Measurements from ENCODE around the gene CAPN12.

CAPN12 gene

GRCh38 chr19:38719761-38720558 is 24.3 kb downstream of the CAPN12 start:
- no peak overlapping the region for H3K27ac ChIP-seq
- no peaks in the 10 kb centered on the region for H3K9me3 ChIP-seq (ENCODE audit: control insufficient read depth, low read length)
- no peaks in the 10 kb centered on the region for H3K27me3 ChIP-seq (ENCODE audit: control insufficient read depth, insufficient read depth, low read length)
- no peaks in the 10 kb centered on the region for H3K36me3 ChIP-seq (ENCODE audit: control insufficient read depth, insufficient read depth, low read length)
- H3K9ac ChIP-seq, result no peak overlapping the region
- no peak overlapping the region for H2AFZ ChIP-seq
- no peak overlapping the region for H3K4me2 ChIP-seq (ENCODE audit: low read length)
- peaks cover 16% of the 10 kb centered on the region for H3K79me2 ChIP-seq
- H3K4me3 ChIP-seq (ENCODE audit: low read depth, low read length), result no peak overlapping the region
- no peaks in the 10 kb centered on the region for H3K4me1 ChIP-seq
- TF ChIP-seq CTCF (IDR thresholded peaks at IDR 0.05), result no peak

GRCh38 chr19:38718747-38719543 is 25.3 kb downstream of the CAPN12 start:
- no peak overlapping the region for H3K4me2 ChIP-seq (ENCODE audit: low read length)
- H3K4me1 ChIP-seq, result peaks cover under 1% of the 10 kb centered on the region
- H3K9me3 ChIP-seq (ENCODE audit: control insufficient read depth, low read length), result no peaks in the 10 kb centered on the region
- H3K27me3 ChIP-seq (ENCODE audit: control insufficient read depth, insufficient read depth, low read length), result no peaks in the 10 kb centered on the region
- TF ChIP-seq CTCF (IDR thresholded peaks at IDR 0.05), result no peak
- H3K27ac ChIP-seq, result no peak overlapping the region
- H3K9ac ChIP-seq, result no peak overlapping the region
- H3K79me2 ChIP-seq, result peaks cover 21% of the 10 kb centered on the region
- H2AFZ ChIP-seq, result no peak overlapping the region
- no peaks in the 10 kb centered on the region for H3K36me3 ChIP-seq (ENCODE audit: control insufficient read depth, insufficient read depth, low read length)
- no peak overlapping the region for H3K4me3 ChIP-seq (ENCODE audit: low read depth, low read length)

- Histone ChIP-seq H3K27me3 (ENCODE audit: control insufficient read depth, insufficient read depth, low read length) (no peaks in the 10 kb centered on the region), H3K4me1 (peaks cover 11% of the 10 kb centered on the region), H2AFZ (no peak overlapping the region), H3K4me3 (ENCODE audit: low read depth, low read length) (no peak overlapping the region), H3K27ac (no peak overlapping the region), H3K9me3 (ENCODE audit: control insufficient read depth, low read length) (no peaks in the 10 kb centered on the region), H3K4me2 (ENCODE audit: low read length) (no peak overlapping the region), H3K9ac (no peak overlapping the region), H3K79me2 (peaks cover 21% of the 10 kb centered on the region), H3K36me3 (ENCODE audit: control insufficient read depth, insufficient read depth, low read length) (no peaks in the 10 kb centered on the region)
- no peak for TF ChIP-seq CTCF (IDR thresholded peaks at IDR 0.05)
Measured at GRCh38 chr19:38717855-38718254, 26.4 kb downstream of the CAPN12 start.

- H3K27ac ChIP-seq, result no peak overlapping the region
- H3K4me2 ChIP-seq (ENCODE audit: low read length), result no peak overlapping the region
- no peak overlapping the region for H3K4me3 ChIP-seq (ENCODE audit: low read depth, low read length)
- H3K9ac ChIP-seq, result no peak overlapping the region
- no peaks in the 10 kb centered on the region for H3K27me3 ChIP-seq (ENCODE audit: control insufficient read depth, insufficient read depth, low read length)
- H3K79me2 ChIP-seq, result peaks cover 20% of the 10 kb centered on the region
- H2AFZ ChIP-seq, result no peak overlapping the region
- TF ChIP-seq CTCF (IDR thresholded peaks at IDR 0.05), result no peak
- H3K4me1 ChIP-seq, result peaks cover 19% of the 10 kb centered on the region
- H3K9me3 ChIP-seq (ENCODE audit: control insufficient read depth, low read length), result no peaks in the 10 kb centered on the region
- no peaks in the 10 kb centered on the region for H3K36me3 ChIP-seq (ENCODE audit: control insufficient read depth, insufficient read depth, low read length)
Measured at GRCh38 chr19:38717051-38717450, 27.2 kb downstream of the CAPN12 start.
